GM23338 (cell line): ENCODE data around the gene PCGF3. TPM values are rescaled to one million over a fixed set of nuclear protein-coding genes. Genes with fewer than 3 reads are reported as not detected.

Source experiments
- ATAC-seq: fragments of 200-7000 bp; cut with Tn5 transposase; 3 replicates; pipeline ENCODE4 v1.9.1; 2020
- DNase-seq: peaks from one replicate; pipeline ENCODE4 v3.0.0-alpha.2; 2015; ENCODE audit warnings: low spot score
- H2AFZ ChIP-seq: fragments of 200-600 bp; sonication (generic); 2 replicates; pipeline ENCODE4 v1.8.0; 2016; ENCODE audit warnings: antibody characterized with exemption, mild to moderate bottlenecking, moderate library complexity
- H3F3A ChIP-seq: fragments of 200-600 bp; sonication (generic); replicated peaks from 2 replicates; pipeline ENCODE4 v1.8.0; 2017; ENCODE audit warnings: antibody characterized with exemption, mixed run types, low read depth
- H3K27ac ChIP-seq: fragments of 200-600 bp; sonication (generic); 2 replicates; pipeline ENCODE4 v1.6.1; 2016; ENCODE audit warnings: low read depth
- H3K27me3 ChIP-seq: fragments of 200-600 bp; sonication (generic); 2 replicates; pipeline ENCODE4 v1.8.0; 2016; ENCODE audit warnings: mild to moderate bottlenecking, mixed run types, moderate library complexity; ENCODE audit not compliant: insufficient read depth
- H3K36me3 ChIP-seq: fragments of 200-600 bp; sonication (generic); 2 replicates; pipeline ENCODE4 v1.8.0; 2016; ENCODE audit warnings: mild to moderate bottlenecking; ENCODE audit not compliant: insufficient read depth
- H3K4me1 ChIP-seq: fragments of 200-600 bp; sonication (generic); 2 replicates; pipeline ENCODE4 v1.8.0; 2016; ENCODE audit warnings: mild to moderate bottlenecking, moderate library complexity; ENCODE audit not compliant: insufficient read depth
- H3K4me2 ChIP-seq: fragments of 200-600 bp; sonication (generic); 2 replicates; pipeline ENCODE4 v1.7.1; 2017; ENCODE audit warnings: mixed run types
- H3K4me3 ChIP-seq: fragments of 200-600 bp; sonication (generic); 2 replicates; pipeline ENCODE4 v1.6.1; 2016; ENCODE audit warnings: mixed run types
- H3K79me2 ChIP-seq: fragments of 200-600 bp; sonication (generic); replicated peaks from 2 replicates; pipeline ENCODE4 v1.8.0; 2017; ENCODE audit warnings: mild to moderate bottlenecking; ENCODE audit not compliant: insufficient read depth
- H3K9me2 ChIP-seq: fragments of 200-600 bp; sonication (generic); 2 replicates; pipeline ENCODE4 v1.8.0; 2017; ENCODE audit not compliant: insufficient read depth
- H4K20me1 ChIP-seq: fragments of 200-600 bp; sonication (generic); replicated peaks from 2 replicates; pipeline ENCODE4 v1.8.0; 2017; ENCODE audit warnings: mild to moderate bottlenecking; ENCODE audit not compliant: insufficient read depth
- H3K27ac Mint-ChIP-seq: 2 replicates; pipeline ENCODE4 v1.8.0; 2020; ENCODE audit warnings: inconsistent platforms, mild to moderate bottlenecking, moderate library complexity, mixed read lengths
- H3K27me3 Mint-ChIP-seq: 3 replicates; pipeline ENCODE4 v1.8.0; 2022; ENCODE audit warnings: low read depth, mild to moderate bottlenecking, moderate library complexity, mixed read lengths, inconsistent platforms; ENCODE audit not compliant: insufficient read depth, poor library complexity
- H3K36me3 Mint-ChIP-seq: 3 replicates; pipeline ENCODE4 v1.8.0; 2021; ENCODE audit warnings: low read depth, mild to moderate bottlenecking, inconsistent platforms, moderate library complexity, mixed read lengths
- H3K4me1 Mint-ChIP-seq: 3 replicates; pipeline ENCODE4 v1.8.0; 2020; ENCODE audit warnings: mild to moderate bottlenecking, inconsistent platforms, mixed read lengths
- H3K4me3 Mint-ChIP-seq: 3 replicates; pipeline ENCODE4 v1.8.0; 2021; ENCODE audit warnings: moderate library complexity, mild to moderate bottlenecking, inconsistent platforms, mixed read lengths
- H3K9me3 Mint-ChIP-seq: 3 replicates; pipeline ENCODE4 v1.8.0; 2020; ENCODE audit warnings: moderate library complexity, mild to moderate bottlenecking, inconsistent platforms, mixed read lengths
- CREB1 ChIP-seq: fragments of 250-450 bp; sonication (Bioruptor Pico); IDR thresholded peaks from 2 replicates; pipeline ENCODE4 v1.5.0; 2020; ENCODE audit warnings: low read depth, mild to moderate bottlenecking, moderate library complexity
- CTCF ChIP-seq, 2 experiments: fragments of 200-600 bp in 1 of 2; sonication (generic) in 1 of 2; conservative IDR thresholded peaks; 2 replicates each; pipeline versions ENCODE4 v1.5.1 to v1.6.1; 2016 to 2017; ENCODE audit warnings: antibody characterized with exemption in 2 of 2, low read depth in 2 of 2, mild to moderate bottlenecking in 2 of 2, moderate library complexity in 1 of 2
- EZH2 ChIP-seq: fragments of 200-600 bp; sonication (generic); IDR thresholded peaks from one replicate; pipeline ENCODE4 v1.8.0; 2017; ENCODE audit warnings: antibody characterized with exemption, mild to moderate bottlenecking, low read depth; ENCODE audit not compliant: unreplicated experiment
- EZH2phosphoT487 ChIP-seq: fragments of 200-600 bp; sonication (generic); IDR thresholded peaks from one replicate; pipeline ENCODE4 v1.8.1; 2018; ENCODE audit warnings: antibody characterized with exemption; ENCODE audit not compliant: unreplicated experiment
- JUNB ChIP-seq: IDR thresholded peaks from one replicate; pipeline ENCODE4 v1.6.1; 2016; ENCODE audit warnings: antibody characterized with exemption; ENCODE audit not compliant: unreplicated experiment
- NANOG ChIP-seq: IDR thresholded peaks from 2 replicates; pipeline ENCODE4 v1.6.1; 2016; ENCODE audit warnings: antibody characterized with exemption, borderline replicate concordance
- POLR2AphosphoS5 ChIP-seq: IDR thresholded peaks from 2 replicates; pipeline ENCODE4 v1.6.1; 2016; ENCODE audit warnings: antibody characterized with exemption, low read depth
- STAT1 ChIP-seq: IDR thresholded peaks from one replicate; pipeline ENCODE4 v1.6.1; 2016; ENCODE audit warnings: antibody characterized with exemption; ENCODE audit not compliant: unreplicated experiment
- ZNF114 ChIP-seq: fragments of 250-450 bp; sonication (Bioruptor Pico); IDR thresholded peaks from 2 replicates; pipeline ENCODE4 v1.5.0; 2020; ENCODE audit warnings: mild to moderate bottlenecking, moderate library complexity
- ZNF331 ChIP-seq: fragments of 250-450 bp; sonication (Bioruptor Pico); IDR thresholded peaks from 2 replicates; pipeline ENCODE4 v1.5.0; 2020; ENCODE audit warnings: low read depth, mild to moderate bottlenecking, moderate library complexity
- polyA plus RNA-seq: library from polyadenylated mRNA; unstranded; fragments of >200 nt; fragmentation: Nextera tagmentation; extraction: Ambion mirVana; gene quantifications from 2 replicates; pipeline ENCODE4 v1.2.1, GENCODE V29; 2016
- total RNA-seq: library from RNA; depleted of rRNA; stranded (reverse); fragments of >200 nt; shearing (Covaris generic); gene quantifications from 2 replicates; pipeline ENCODE4 v1.2.3, GENCODE V29; 2014
- TF ChIP-seq, protein P1 (sequence below): IDR thresholded peaks from one replicate; pipeline ENCODE4 v1.6.1; 2018; ENCODE audit warnings: antibody characterized with exemption; ENCODE audit not compliant: unreplicated experiment
- TF ChIP-seq, protein P2 (sequence below): IDR thresholded peaks from 2 replicates; pipeline ENCODE4 v1.6.1; 2016; ENCODE audit warnings: antibody characterized with exemption
- TF ChIP-seq, protein P3 (sequence below): fragments of 250-450 bp; sonication (Bioruptor Pico); IDR thresholded peaks from 2 replicates; pipeline ENCODE4 v1.5.0; 2020; ENCODE audit warnings: mild to moderate bottlenecking, moderate library complexity

PCGF3 gene
- total and polyA plus RNA-seq, 2 experiments from 2014 or later, result 33.1 to 49.0 TPM

- H3K4me3 Mint-ChIP-seq, result no peak overlapping the region
- Histone ChIP-seq H2AFZ (no peak overlapping the region), H3F3A (no peaks in the 10 kb centered on the region), H3K4me3 (no peak overlapping the region), H3K79me2 (peaks cover 44% of the 10 kb centered on the region), H4K20me1 (peaks cover 28% of the 10 kb centered on the region), H3K4me1 (no peaks in the 10 kb centered on the region), H3K9me2 (no peaks in the 10 kb centered on the region), H3K4me2 (no peak overlapping the region), H3K27ac (no peak overlapping the region), H3K27me3 (no peaks in the 10 kb centered on the region), H3K36me3 (0 out of 2 replicates have a peak, but pooled peaks cover 3% of the 10 kb centered on the region)
- DNase-seq, result no peak
- TF ChIP-seq EZH2 (no peak), ZNF114 (no peak), POLR2AphosphoS5 (no peak), NANOG (no peak), JUNB (no peak), EZH2phosphoT487 (no peak), CTCF (conservative IDR thresholded peaks at IDR 0.05; ENCODE audit: low read depth in 2 of 2) (no peak), CREB1 (CRISPR knock-in tag) (no peak), ZNF331 (CRISPR knock-in tag) (no peak), STAT1 (no peak)
- TF ChIP-seq, protein P1, sequence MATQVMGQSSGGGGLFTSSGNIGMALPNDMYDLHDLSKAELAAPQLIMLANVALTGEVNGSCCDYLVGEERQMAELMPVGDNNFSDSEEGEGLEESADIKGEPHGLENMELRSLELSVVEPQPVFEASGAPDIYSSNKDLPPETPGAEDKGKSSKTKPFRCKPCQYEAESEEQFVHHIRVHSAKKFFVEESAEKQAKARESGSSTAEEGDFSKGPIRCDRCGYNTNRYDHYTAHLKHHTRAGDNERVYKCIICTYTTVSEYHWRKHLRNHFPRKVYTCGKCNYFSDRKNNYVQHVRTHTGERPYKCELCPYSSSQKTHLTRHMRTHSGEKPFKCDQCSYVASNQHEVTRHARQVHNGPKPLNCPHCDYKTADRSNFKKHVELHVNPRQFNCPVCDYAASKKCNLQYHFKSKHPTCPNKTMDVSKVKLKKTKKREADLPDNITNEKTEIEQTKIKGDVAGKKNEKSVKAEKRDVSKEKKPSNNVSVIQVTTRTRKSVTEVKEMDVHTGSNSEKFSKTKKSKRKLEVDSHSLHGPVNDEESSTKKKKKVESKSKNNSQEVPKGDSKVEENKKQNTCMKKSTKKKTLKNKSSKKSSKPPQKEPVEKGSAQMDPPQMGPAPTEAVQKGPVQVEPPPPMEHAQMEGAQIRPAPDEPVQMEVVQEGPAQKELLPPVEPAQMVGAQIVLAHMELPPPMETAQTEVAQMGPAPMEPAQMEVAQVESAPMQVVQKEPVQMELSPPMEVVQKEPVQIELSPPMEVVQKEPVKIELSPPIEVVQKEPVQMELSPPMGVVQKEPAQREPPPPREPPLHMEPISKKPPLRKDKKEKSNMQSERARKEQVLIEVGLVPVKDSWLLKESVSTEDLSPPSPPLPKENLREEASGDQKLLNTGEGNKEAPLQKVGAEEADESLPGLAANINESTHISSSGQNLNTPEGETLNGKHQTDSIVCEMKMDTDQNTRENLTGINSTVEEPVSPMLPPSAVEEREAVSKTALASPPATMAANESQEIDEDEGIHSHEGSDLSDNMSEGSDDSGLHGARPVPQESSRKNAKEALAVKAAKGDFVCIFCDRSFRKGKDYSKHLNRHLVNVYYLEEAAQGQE, result no peak
- TF ChIP-seq, protein P2, sequence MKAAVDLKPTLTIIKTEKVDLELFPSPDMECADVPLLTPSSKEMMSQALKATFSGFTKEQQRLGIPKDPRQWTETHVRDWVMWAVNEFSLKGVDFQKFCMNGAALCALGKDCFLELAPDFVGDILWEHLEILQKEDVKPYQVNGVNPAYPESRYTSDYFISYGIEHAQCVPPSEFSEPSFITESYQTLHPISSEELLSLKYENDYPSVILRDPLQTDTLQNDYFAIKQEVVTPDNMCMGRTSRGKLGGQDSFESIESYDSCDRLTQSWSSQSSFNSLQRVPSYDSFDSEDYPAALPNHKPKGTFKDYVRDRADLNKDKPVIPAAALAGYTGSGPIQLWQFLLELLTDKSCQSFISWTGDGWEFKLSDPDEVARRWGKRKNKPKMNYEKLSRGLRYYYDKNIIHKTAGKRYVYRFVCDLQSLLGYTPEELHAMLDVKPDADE, result no peak
- TF ChIP-seq, protein P3, sequence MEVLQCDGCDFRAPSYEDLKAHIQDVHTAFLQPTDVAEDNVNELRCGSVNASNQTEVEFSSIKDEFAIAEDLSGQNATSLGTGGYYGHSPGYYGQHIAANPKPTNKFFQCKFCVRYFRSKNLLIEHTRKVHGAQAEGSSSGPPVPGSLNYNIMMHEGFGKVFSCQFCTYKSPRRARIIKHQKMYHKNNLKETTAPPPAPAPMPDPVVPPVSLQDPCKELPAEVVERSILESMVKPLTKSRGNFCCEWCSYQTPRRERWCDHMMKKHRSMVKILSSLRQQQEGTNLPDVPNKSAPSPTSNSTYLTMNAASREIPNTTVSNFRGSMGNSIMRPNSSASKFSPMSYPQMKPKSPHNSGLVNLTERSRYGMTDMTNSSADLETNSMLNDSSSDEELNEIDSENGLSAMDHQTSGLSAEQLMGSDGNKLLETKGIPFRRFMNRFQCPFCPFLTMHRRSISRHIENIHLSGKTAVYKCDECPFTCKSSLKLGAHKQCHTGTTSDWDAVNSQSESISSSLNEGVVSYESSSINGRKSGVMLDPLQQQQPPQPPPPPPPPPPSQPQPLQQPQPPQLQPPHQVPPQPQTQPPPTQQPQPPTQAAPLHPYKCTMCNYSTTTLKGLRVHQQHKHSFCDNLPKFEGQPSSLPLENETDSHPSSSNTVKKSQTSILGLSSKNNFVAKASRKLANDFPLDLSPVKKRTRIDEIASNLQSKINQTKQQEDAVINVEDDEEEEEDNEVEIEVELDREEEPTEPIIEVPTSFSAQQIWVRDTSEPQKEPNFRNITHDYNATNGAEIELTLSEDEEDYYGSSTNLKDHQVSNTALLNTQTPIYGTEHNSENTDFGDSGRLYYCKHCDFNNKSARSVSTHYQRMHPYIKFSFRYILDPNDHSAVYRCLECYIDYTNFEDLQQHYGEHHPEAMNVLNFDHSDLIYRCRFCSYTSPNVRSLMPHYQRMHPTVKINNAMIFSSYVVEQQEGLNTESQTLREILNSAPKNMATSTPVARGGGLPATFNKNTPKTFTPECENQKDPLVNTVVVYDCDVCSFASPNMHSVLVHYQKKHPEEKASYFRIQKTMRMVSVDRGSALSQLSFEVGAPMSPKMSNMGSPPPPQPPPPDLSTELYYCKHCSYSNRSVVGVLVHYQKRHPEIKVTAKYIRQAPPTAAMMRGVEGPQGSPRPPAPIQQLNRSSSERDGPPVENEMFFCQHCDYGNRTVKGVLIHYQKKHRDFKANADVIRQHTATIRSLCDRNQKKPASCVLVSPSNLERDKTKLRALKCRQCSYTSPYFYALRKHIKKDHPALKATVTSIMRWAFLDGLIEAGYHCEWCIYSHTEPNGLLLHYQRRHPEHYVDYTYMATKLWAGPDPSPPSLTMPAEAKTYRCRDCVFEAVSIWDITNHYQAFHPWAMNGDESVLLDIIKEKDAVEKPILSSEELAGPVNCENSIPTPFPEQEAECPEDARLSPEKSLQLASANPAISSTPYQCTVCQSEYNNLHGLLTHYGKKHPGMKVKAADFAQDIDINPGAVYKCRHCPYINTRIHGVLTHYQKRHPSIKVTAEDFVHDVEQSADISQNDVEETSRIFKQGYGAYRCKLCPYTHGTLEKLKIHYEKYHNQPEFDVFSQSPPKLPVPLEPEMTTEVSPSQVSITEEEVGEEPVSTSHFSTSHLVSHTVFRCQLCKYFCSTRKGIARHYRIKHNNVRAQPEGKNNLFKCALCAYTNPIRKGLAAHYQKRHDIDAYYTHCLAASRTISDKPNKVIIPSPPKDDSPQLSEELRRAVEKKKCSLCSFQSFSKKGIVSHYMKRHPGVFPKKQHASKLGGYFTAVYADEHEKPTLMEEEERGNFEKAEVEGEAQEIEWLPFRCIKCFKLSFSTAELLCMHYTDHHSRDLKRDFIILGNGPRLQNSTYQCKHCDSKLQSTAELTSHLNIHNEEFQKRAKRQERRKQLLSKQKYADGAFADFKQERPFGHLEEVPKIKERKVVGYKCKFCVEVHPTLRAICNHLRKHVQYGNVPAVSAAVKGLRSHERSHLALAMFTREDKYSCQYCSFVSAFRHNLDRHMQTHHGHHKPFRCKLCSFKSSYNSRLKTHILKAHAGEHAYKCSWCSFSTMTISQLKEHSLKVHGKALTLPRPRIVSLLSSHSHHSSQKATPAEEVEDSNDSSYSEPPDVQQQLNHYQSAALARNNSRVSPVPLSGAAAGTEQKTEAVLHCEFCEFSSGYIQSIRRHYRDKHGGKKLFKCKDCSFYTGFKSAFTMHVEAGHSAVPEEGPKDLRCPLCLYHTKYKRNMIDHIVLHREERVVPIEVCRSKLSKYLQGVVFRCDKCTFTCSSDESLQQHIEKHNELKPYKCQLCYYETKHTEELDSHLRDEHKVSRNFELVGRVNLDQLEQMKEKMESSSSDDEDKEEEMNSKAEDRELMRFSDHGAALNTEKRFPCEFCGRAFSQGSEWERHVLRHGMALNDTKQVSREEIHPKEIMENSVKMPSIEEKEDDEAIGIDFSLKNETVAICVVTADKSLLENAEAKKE, result no peak
- no peak for ATAC-seq
- H3K36me3 Mint-ChIP-seq, result peaks cover 69% of the 10 kb centered on the region
- peaks cover 3% of the 10 kb centered on the region for H3K27me3 Mint-ChIP-seq
- H3K4me1 Mint-ChIP-seq, result no peaks in the 10 kb centered on the region; the same call in 2 of the 3 replicates
- no peak overlapping the region for H3K27ac Mint-ChIP-seq
- peaks cover 8% of the 10 kb centered on the region; the same call in 2 of the 3 replicates for H3K9me3 Mint-ChIP-seq
Measured at GRCh38 chr4:752196-752861, 46.7 kb downstream of the PCGF3 start.
